NCI-H345 treated with DMSO at 0.1 percent for 48 hours (cell line): Measurements from ENCODE around the gene ERCC6L.
"Not testable (repeated sequence)": the region's sequence is repeated elsewhere in the genome, so short reads cannot be mapped to it uniquely, and the experiment has no call there.

Experiments
- DNase-seq: peaks from one replicate; lab custom pipeline; 2025; ENCODE audit not compliant: unreplicated experiment; lab: John Stamatoyannopoulos, UW

ERCC6L gene

GRCh38 chrX:72176981-72177380 is 61.8 kb downstream of the ERCC6L start:
- no peak for DNase-seq

- not testable (repeated sequence) for DNase-seq
Observed at GRCh38 chrX:72176289-72176688, 62.5 kb downstream of the ERCC6L start.

GRCh38 chrX:72169008-72169728 is 69.7 kb downstream of the ERCC6L start:
- no peak for DNase-seq

GRCh38 chrX:72165551-72165950 is 73.3 kb downstream of the ERCC6L start:
- no peak for DNase-seq

- DNase-seq: no peak
Observed at GRCh38 chrX:72159769-72160168, 79.1 kb downstream of the ERCC6L start.

- no peak for DNase-seq
Observed at GRCh38 chrX:72158773-72159172, 80.1 kb downstream of the ERCC6L start.
